GM23338 (cell line): ENCODE measurements around the gene ZNF112. TPM values are rescaled to one million over a fixed set of nuclear protein-coding genes. Genes with fewer than 3 reads are reported as not detected.

Source experiments
- ATAC-seq: fragments of 200-7000 bp; cut with Tn5 transposase; 3 replicates; pipeline ENCODE4 v1.9.1; 2020
- DNase-seq: peaks from one replicate; pipeline ENCODE4 v3.0.0-alpha.2; 2015; ENCODE audit warnings: low spot score
- H2AFZ ChIP-seq: fragments of 200-600 bp; sonication (generic); 2 replicates; pipeline ENCODE4 v1.8.0; 2016; ENCODE audit warnings: antibody characterized with exemption, mild to moderate bottlenecking, moderate library complexity
- H3F3A ChIP-seq: fragments of 200-600 bp; sonication (generic); replicated peaks from 2 replicates; pipeline ENCODE4 v1.8.0; 2017; ENCODE audit warnings: antibody characterized with exemption, mixed run types, low read depth
- H3K27ac ChIP-seq: fragments of 200-600 bp; sonication (generic); 2 replicates; pipeline ENCODE4 v1.6.1; 2016; ENCODE audit warnings: low read depth
- H3K27me3 ChIP-seq: fragments of 200-600 bp; sonication (generic); 2 replicates; pipeline ENCODE4 v1.8.0; 2016; ENCODE audit warnings: mild to moderate bottlenecking, mixed run types, moderate library complexity; ENCODE audit not compliant: insufficient read depth
- H3K36me3 ChIP-seq: fragments of 200-600 bp; sonication (generic); 2 replicates; pipeline ENCODE4 v1.8.0; 2016; ENCODE audit warnings: mild to moderate bottlenecking; ENCODE audit not compliant: insufficient read depth
- H3K4me1 ChIP-seq: fragments of 200-600 bp; sonication (generic); 2 replicates; pipeline ENCODE4 v1.8.0; 2016; ENCODE audit warnings: mild to moderate bottlenecking, moderate library complexity; ENCODE audit not compliant: insufficient read depth
- H3K4me2 ChIP-seq: fragments of 200-600 bp; sonication (generic); 2 replicates; pipeline ENCODE4 v1.7.1; 2017; ENCODE audit warnings: mixed run types
- H3K4me3 ChIP-seq: fragments of 200-600 bp; sonication (generic); 2 replicates; pipeline ENCODE4 v1.6.1; 2016; ENCODE audit warnings: mixed run types
- H3K79me2 ChIP-seq: fragments of 200-600 bp; sonication (generic); replicated peaks from 2 replicates; pipeline ENCODE4 v1.8.0; 2017; ENCODE audit warnings: mild to moderate bottlenecking; ENCODE audit not compliant: insufficient read depth
- H3K9me2 ChIP-seq: fragments of 200-600 bp; sonication (generic); 2 replicates; pipeline ENCODE4 v1.8.0; 2017; ENCODE audit not compliant: insufficient read depth
- H4K20me1 ChIP-seq: fragments of 200-600 bp; sonication (generic); replicated peaks from 2 replicates; pipeline ENCODE4 v1.8.0; 2017; ENCODE audit warnings: mild to moderate bottlenecking; ENCODE audit not compliant: insufficient read depth
- H3K27ac Mint-ChIP-seq: 2 replicates; pipeline ENCODE4 v1.8.0; 2020; ENCODE audit warnings: inconsistent platforms, mild to moderate bottlenecking, moderate library complexity, mixed read lengths
- H3K27me3 Mint-ChIP-seq: 3 replicates; pipeline ENCODE4 v1.8.0; 2022; ENCODE audit warnings: low read depth, mild to moderate bottlenecking, moderate library complexity, mixed read lengths, inconsistent platforms; ENCODE audit not compliant: insufficient read depth, poor library complexity
- H3K36me3 Mint-ChIP-seq: 3 replicates; pipeline ENCODE4 v1.8.0; 2021; ENCODE audit warnings: low read depth, mild to moderate bottlenecking, inconsistent platforms, moderate library complexity, mixed read lengths
- H3K4me1 Mint-ChIP-seq: 3 replicates; pipeline ENCODE4 v1.8.0; 2020; ENCODE audit warnings: mild to moderate bottlenecking, inconsistent platforms, mixed read lengths
- H3K4me3 Mint-ChIP-seq: 3 replicates; pipeline ENCODE4 v1.8.0; 2021; ENCODE audit warnings: moderate library complexity, mild to moderate bottlenecking, inconsistent platforms, mixed read lengths
- H3K9me3 Mint-ChIP-seq: 3 replicates; pipeline ENCODE4 v1.8.0; 2020; ENCODE audit warnings: moderate library complexity, mild to moderate bottlenecking, inconsistent platforms, mixed read lengths
- CREB1 ChIP-seq: fragments of 250-450 bp; sonication (Bioruptor Pico); IDR thresholded peaks from 2 replicates; pipeline ENCODE4 v1.5.0; 2020; ENCODE audit warnings: low read depth, mild to moderate bottlenecking, moderate library complexity
- EZH2phosphoT487 ChIP-seq: fragments of 200-600 bp; sonication (generic); IDR thresholded peaks from one replicate; pipeline ENCODE4 v1.8.1; 2018; ENCODE audit warnings: antibody characterized with exemption; ENCODE audit not compliant: unreplicated experiment
- JUNB ChIP-seq: IDR thresholded peaks from one replicate; pipeline ENCODE4 v1.6.1; 2016; ENCODE audit warnings: antibody characterized with exemption; ENCODE audit not compliant: unreplicated experiment
- POLR2AphosphoS5 ChIP-seq: IDR thresholded peaks from 2 replicates; pipeline ENCODE4 v1.6.1; 2016; ENCODE audit warnings: antibody characterized with exemption, low read depth
- STAT1 ChIP-seq: IDR thresholded peaks from one replicate; pipeline ENCODE4 v1.6.1; 2016; ENCODE audit warnings: antibody characterized with exemption; ENCODE audit not compliant: unreplicated experiment
- ZNF331 ChIP-seq: fragments of 250-450 bp; sonication (Bioruptor Pico); IDR thresholded peaks from 2 replicates; pipeline ENCODE4 v1.5.0; 2020; ENCODE audit warnings: low read depth, mild to moderate bottlenecking, moderate library complexity
- long read RNA-seq: library from polyadenylated mRNA; unstranded; transcript quantifications from one replicate; pipeline ENCODE4 v2.0.0, GENCODE V29; 2020; ENCODE audit not compliant: unreplicated experiment
- polyA plus RNA-seq: library from polyadenylated mRNA; unstranded; fragments of >200 nt; fragmentation: Nextera tagmentation; extraction: Ambion mirVana; gene quantifications from 2 replicates; pipeline ENCODE4 v1.2.1, GENCODE V29; 2016
- total RNA-seq: library from RNA; depleted of rRNA; stranded (reverse); fragments of >200 nt; shearing (Covaris generic); gene quantifications from 2 replicates; pipeline ENCODE4 v1.2.3, GENCODE V29; 2014; rRNA removed
- TF ChIP-seq, protein P1 (sequence below): IDR thresholded peaks from one replicate; pipeline ENCODE4 v1.6.1; 2018; ENCODE audit warnings: antibody characterized with exemption; ENCODE audit not compliant: unreplicated experiment
- TF ChIP-seq, protein P2 (sequence below), 2 experiments: fragments of 200-600 bp in 1 of 2; sonication (generic) in 1 of 2; conservative IDR thresholded peaks; 2 replicates each; pipeline versions ENCODE4 v1.5.1 to v1.6.1; 2016 to 2017; ENCODE audit warnings: antibody characterized with exemption in 2 of 2, low read depth in 2 of 2, mild to moderate bottlenecking in 2 of 2, moderate library complexity in 1 of 2
- TF ChIP-seq, protein P3 (sequence below): fragments of 250-450 bp; sonication (Bioruptor Pico); IDR thresholded peaks from 2 replicates; pipeline ENCODE4 v1.5.0; 2020; ENCODE audit warnings: mild to moderate bottlenecking, moderate library complexity
- TF ChIP-seq, protein P4 (sequence below): IDR thresholded peaks from 2 replicates; pipeline ENCODE4 v1.6.1; 2016; ENCODE audit warnings: antibody characterized with exemption

ZNF112 gene
- total RNA-seq, result 4.2 and 4.6 TPM in 2 replicates
- 1.4 and 3.0 TPM in 2 replicates for polyA plus RNA-seq
- long read RNA-seq, result 0 reads

DNA sequence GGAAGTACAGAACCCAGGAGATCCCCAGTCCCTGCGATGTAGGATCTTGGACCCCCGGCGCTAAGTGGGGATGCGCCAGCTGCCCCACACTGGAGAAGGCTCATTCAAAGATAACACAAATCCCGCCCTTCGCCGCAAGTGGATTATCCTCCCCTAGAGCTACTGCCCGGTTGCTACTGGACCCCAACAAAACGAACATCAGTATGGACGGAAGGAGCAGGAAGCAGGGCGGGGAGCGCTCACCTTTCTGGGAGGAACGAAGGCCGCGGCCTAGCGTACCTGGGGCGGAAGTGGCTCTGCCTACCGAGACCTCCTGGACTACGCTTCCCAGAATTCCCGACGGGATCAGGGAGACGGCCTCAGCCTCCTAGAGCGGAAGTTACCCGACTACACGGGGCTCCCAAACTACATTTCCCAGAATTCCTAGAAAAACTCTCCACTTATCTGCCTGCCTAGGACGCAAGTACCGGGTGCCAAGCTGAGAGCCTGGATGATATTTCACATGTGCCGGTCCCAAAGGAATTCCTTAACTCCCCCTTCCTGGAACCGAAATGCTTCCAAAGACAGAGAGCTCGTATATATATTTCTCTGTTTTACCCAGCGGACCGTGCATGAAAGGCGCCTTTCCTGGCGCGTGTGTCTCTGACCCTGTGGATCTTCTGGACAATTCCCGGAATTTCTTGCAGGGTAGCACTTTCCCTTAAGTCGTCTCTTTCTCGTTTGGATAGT is at the start of gene ZNF112:
Gene ZNF112, minus strand, starts transcription at position 298 of the 729 bp plus-strand sequence. CDS start 16,141 bp downstream, outside the sequence.
- Mint-ChIP-seq H3K27me3 (no peaks in the 10 kb centered on the region), H3K9me3 (peaks cover 41% of the 10 kb centered on the region), H3K36me3 (peaks cover 7% of the 10 kb centered on the region; the same call in 2 of the 3 replicates), H3K4me1 (peaks cover 10% of the 10 kb centered on the region; the same call in 2 of the 3 replicates), H3K4me3 (peak within 1 kb of the TSS; percentile 86), H3K27ac (peak within 1 kb of the TSS; percentile 34)
- Histone ChIP-seq H3K27me3 (no peaks in the 10 kb centered on the region), H3K4me1 (peaks cover 5% of the 10 kb centered on the region), H3K4me2 (peak within 1 kb of the TSS; percentile 74), H2AFZ (peak within 1 kb of the TSS; percentile 53), H3K4me3 (peak within 1 kb of the TSS; percentile 59), H3K9me2 (no peaks in the 10 kb centered on the region; the same call in 1 of the 2 replicates), H3K36me3 (no peaks in the 10 kb centered on the region), H3K79me2 (peaks cover 9% of the 10 kb centered on the region; the same call in 1 of the 2 replicates), H4K20me1 (no peaks in the 10 kb centered on the region), H3K27ac (no peak within 1 kb of the TSS), H3F3A (no peaks in the 10 kb centered on the region)
- ATAC-seq (peak; percentile 100), DNase-seq (peak; percentile 98)
- TF ChIP-seq POLR2AphosphoS5 (peak; percentile 85), STAT1 (no peak), CREB1 (CRISPR knock-in tag) (no peak), ZNF331 (no peak), JUNB (no peak), EZH2phosphoT487 (no peak)
- TF ChIP-seq, protein P1, sequence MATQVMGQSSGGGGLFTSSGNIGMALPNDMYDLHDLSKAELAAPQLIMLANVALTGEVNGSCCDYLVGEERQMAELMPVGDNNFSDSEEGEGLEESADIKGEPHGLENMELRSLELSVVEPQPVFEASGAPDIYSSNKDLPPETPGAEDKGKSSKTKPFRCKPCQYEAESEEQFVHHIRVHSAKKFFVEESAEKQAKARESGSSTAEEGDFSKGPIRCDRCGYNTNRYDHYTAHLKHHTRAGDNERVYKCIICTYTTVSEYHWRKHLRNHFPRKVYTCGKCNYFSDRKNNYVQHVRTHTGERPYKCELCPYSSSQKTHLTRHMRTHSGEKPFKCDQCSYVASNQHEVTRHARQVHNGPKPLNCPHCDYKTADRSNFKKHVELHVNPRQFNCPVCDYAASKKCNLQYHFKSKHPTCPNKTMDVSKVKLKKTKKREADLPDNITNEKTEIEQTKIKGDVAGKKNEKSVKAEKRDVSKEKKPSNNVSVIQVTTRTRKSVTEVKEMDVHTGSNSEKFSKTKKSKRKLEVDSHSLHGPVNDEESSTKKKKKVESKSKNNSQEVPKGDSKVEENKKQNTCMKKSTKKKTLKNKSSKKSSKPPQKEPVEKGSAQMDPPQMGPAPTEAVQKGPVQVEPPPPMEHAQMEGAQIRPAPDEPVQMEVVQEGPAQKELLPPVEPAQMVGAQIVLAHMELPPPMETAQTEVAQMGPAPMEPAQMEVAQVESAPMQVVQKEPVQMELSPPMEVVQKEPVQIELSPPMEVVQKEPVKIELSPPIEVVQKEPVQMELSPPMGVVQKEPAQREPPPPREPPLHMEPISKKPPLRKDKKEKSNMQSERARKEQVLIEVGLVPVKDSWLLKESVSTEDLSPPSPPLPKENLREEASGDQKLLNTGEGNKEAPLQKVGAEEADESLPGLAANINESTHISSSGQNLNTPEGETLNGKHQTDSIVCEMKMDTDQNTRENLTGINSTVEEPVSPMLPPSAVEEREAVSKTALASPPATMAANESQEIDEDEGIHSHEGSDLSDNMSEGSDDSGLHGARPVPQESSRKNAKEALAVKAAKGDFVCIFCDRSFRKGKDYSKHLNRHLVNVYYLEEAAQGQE, result no peak
- TF ChIP-seq, protein P2, sequence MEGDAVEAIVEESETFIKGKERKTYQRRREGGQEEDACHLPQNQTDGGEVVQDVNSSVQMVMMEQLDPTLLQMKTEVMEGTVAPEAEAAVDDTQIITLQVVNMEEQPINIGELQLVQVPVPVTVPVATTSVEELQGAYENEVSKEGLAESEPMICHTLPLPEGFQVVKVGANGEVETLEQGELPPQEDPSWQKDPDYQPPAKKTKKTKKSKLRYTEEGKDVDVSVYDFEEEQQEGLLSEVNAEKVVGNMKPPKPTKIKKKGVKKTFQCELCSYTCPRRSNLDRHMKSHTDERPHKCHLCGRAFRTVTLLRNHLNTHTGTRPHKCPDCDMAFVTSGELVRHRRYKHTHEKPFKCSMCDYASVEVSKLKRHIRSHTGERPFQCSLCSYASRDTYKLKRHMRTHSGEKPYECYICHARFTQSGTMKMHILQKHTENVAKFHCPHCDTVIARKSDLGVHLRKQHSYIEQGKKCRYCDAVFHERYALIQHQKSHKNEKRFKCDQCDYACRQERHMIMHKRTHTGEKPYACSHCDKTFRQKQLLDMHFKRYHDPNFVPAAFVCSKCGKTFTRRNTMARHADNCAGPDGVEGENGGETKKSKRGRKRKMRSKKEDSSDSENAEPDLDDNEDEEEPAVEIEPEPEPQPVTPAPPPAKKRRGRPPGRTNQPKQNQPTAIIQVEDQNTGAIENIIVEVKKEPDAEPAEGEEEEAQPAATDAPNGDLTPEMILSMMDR (conservative IDR thresholded peaks at IDR 0.05; ENCODE audit: low read depth in 2 of 2), result no peak
- TF ChIP-seq, protein P3, sequence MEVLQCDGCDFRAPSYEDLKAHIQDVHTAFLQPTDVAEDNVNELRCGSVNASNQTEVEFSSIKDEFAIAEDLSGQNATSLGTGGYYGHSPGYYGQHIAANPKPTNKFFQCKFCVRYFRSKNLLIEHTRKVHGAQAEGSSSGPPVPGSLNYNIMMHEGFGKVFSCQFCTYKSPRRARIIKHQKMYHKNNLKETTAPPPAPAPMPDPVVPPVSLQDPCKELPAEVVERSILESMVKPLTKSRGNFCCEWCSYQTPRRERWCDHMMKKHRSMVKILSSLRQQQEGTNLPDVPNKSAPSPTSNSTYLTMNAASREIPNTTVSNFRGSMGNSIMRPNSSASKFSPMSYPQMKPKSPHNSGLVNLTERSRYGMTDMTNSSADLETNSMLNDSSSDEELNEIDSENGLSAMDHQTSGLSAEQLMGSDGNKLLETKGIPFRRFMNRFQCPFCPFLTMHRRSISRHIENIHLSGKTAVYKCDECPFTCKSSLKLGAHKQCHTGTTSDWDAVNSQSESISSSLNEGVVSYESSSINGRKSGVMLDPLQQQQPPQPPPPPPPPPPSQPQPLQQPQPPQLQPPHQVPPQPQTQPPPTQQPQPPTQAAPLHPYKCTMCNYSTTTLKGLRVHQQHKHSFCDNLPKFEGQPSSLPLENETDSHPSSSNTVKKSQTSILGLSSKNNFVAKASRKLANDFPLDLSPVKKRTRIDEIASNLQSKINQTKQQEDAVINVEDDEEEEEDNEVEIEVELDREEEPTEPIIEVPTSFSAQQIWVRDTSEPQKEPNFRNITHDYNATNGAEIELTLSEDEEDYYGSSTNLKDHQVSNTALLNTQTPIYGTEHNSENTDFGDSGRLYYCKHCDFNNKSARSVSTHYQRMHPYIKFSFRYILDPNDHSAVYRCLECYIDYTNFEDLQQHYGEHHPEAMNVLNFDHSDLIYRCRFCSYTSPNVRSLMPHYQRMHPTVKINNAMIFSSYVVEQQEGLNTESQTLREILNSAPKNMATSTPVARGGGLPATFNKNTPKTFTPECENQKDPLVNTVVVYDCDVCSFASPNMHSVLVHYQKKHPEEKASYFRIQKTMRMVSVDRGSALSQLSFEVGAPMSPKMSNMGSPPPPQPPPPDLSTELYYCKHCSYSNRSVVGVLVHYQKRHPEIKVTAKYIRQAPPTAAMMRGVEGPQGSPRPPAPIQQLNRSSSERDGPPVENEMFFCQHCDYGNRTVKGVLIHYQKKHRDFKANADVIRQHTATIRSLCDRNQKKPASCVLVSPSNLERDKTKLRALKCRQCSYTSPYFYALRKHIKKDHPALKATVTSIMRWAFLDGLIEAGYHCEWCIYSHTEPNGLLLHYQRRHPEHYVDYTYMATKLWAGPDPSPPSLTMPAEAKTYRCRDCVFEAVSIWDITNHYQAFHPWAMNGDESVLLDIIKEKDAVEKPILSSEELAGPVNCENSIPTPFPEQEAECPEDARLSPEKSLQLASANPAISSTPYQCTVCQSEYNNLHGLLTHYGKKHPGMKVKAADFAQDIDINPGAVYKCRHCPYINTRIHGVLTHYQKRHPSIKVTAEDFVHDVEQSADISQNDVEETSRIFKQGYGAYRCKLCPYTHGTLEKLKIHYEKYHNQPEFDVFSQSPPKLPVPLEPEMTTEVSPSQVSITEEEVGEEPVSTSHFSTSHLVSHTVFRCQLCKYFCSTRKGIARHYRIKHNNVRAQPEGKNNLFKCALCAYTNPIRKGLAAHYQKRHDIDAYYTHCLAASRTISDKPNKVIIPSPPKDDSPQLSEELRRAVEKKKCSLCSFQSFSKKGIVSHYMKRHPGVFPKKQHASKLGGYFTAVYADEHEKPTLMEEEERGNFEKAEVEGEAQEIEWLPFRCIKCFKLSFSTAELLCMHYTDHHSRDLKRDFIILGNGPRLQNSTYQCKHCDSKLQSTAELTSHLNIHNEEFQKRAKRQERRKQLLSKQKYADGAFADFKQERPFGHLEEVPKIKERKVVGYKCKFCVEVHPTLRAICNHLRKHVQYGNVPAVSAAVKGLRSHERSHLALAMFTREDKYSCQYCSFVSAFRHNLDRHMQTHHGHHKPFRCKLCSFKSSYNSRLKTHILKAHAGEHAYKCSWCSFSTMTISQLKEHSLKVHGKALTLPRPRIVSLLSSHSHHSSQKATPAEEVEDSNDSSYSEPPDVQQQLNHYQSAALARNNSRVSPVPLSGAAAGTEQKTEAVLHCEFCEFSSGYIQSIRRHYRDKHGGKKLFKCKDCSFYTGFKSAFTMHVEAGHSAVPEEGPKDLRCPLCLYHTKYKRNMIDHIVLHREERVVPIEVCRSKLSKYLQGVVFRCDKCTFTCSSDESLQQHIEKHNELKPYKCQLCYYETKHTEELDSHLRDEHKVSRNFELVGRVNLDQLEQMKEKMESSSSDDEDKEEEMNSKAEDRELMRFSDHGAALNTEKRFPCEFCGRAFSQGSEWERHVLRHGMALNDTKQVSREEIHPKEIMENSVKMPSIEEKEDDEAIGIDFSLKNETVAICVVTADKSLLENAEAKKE, result no peak
- TF ChIP-seq, protein P4, sequence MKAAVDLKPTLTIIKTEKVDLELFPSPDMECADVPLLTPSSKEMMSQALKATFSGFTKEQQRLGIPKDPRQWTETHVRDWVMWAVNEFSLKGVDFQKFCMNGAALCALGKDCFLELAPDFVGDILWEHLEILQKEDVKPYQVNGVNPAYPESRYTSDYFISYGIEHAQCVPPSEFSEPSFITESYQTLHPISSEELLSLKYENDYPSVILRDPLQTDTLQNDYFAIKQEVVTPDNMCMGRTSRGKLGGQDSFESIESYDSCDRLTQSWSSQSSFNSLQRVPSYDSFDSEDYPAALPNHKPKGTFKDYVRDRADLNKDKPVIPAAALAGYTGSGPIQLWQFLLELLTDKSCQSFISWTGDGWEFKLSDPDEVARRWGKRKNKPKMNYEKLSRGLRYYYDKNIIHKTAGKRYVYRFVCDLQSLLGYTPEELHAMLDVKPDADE, result peak; percentile 97
